Activated CD4-positive, alpha-beta T cell treated with anti-CD3 and anti-CD28 coated beads, Interleukin-2, Interleukin-4, amounts not matched to agents 100 ng/mL and 50 ng/mL, durations not matched to agents 16 hours and 8 hours (primary cell): ENCODE measurements around the gene GPLD1.

Experiments used
- DNase-seq: peaks from one replicate; pipeline ENCODE4 v3.0.0-alpha.2; 2020; ENCODE audit warnings: low spot score

The GPLD1 gene

DNA sequence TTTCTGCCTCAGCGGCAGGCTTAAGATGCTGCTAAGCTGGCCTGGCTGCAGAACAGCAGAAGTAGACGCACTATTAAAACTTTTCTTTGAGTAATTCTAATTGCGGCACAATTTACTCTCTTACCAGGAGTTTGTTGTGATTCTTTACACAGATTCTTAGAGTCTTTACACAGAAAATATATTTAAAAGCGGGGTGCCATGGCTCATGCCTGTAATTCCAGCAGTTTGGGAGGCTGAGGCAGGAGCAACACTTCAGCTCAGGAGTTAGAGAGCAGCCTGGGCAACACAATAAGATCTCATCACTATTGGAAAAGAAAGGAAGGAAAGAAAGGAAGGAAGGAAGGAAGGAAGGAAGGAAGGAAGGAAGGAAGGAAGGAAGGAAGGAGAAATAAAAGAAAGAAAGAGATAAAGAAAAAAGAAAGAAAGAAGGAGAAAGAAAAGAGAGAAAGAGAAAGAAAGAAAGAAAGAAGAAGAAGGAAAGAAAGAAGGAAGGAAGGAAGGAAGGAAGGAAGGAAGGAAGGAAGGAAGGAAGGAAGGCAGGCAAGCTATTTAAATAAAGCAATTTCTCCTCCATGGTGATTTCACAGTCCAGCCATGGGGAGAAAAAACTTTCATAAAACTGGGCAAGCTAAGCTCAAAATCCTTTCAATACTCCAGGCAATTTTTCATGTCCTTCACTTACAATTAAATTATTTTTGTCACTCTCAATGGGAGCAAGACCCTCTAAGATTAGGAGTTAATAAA lies 107.7 kb downstream of the GPLD1 start:
- no peak for DNase-seq

DNA sequence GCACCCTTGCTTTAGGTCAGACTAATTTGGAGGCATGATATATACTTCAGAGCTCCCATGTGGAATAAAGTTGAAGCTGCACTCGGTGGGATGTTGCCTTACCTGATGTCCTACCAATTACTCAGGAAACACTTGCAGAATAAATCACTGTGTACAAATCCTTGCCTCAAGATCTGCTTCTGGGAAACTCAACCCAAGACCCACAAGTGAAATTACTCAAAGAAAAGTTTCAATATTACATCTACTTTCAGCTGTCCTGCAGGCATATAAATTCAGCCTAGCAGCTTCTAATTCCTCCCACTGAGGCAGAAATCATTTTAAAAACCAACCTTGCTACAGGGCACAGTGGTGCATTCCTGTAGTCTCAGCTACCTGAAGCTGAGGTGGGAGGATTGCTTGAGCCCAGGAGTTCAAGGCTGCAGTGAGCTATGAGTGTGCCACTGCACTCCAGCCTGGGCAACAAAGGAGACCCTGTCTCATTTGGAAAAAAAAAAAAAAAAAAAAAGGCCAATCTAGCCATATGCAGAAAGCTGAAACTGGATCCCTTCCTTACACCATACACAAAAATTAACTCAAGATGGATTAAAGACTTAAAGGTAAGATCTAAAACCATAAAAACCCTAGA lies 110.8 kb downstream of the GPLD1 start:
- DNase-seq: peak; percentile 13
